Activated CD8-positive, alpha-beta memory T cell treated with anti-CD3 and anti-CD28 coated beads, Interleukin-2, amount 50 U/mL, for 24 hours (primary cell): Measurements from ENCODE around the gene SESN1.

Source experiments
- DNase-seq: peaks from one replicate; pipeline ENCODE4 v3.0.0-alpha.2; 2020; ENCODE audit errors: extremely low read depth

The SESN1 gene

DNA sequence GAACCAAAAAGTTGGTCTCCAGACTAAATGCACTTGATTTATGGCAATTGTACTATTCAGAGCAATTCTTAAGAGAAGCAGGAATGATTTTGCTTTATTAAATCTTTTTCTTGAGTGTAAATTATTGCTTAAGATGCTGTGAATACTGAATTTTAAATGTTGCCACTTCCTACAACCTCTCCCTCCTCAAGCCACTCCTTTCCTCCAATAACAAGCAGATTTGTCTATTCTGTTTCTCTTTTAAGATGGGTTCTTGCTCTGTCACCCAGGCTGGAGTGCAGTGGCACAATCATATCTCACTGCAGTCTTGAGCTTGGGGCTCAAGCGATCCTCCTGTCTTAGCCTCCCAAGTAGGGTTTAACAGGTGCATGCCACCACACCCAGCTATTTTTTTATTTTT lies 65.3 kb downstream of the SESN1 start:
- DNase-seq, result no peak

DNA sequence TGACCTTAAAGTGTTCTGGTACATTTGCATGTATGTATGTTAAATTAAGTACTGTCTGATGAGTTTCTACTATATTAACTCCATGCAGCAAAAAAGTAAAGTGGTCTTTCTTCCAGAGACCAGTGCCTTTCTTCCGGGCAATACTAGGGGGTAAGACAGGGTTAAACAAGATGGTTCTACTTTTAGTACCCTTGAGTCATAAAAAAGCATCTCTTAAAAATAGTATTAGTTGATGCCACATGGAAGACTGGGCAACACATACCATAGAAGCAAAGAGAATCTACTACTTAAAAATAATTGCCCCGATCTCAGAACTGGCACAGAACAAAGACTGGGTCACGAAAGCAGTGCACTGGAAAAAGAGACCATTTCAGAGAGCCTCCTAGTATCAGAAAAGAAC lies 66.2 kb downstream of the SESN1 start:
- no peak for DNase-seq

DNA sequence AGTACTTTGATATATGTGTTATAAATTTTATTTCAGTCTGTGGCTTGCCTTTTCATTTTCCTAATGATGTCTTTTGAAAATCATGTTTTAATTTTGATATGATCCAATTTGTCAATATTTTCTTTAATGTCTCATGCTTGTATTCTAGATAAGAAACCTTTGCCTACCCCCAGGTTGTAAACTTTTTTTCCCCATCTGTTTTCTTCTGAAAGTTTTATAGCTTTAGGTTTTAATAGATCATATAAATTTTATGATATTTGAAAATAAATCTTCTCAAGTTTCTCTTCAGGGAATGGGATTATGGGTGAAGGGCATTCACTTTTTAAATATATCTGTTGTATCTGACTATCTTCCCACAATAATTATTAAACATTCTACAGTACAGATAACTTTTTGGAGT lies 66.7 kb downstream of the SESN1 start:
- no peak for DNase-seq

DNA sequence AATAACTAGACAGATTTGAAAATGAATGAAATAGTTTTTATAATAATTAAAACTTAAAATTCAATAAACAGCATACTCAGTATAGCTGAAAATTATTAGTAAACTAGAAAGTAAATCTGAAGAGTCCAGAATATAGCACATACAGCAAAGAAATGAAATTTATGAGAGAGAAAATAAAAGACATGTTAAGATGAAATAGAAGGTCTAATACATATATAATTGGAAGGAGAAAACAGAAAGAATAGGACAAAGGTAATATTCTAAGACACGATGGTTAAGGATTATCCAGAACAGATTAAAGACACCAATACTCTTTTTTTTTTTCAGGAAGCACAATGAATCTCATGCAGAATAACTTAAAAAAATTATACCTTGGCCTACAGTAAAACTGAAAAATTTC lies 69.0 kb downstream of the SESN1 start:
- DNase-seq, result no peak

DNA sequence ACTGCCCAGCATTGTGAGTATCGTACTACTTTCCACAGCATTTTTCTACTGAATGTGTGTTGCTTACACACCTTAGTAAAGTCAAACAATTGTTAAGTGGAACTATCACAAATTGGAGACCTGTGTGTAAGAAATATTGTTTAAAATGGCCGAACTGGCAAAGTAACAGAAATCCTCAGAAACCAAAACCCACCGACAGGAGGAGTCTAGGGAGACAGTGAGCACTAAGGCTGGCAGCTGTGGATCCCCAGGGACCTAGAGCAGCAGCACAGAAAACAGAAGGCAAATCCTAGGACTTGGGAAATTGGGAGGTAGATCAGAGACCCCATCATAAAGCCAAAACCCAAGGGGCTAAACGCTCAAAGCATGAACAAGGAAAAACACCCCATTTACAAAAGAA lies 69.9 kb downstream of the SESN1 start:
- no peak for DNase-seq

DNA sequence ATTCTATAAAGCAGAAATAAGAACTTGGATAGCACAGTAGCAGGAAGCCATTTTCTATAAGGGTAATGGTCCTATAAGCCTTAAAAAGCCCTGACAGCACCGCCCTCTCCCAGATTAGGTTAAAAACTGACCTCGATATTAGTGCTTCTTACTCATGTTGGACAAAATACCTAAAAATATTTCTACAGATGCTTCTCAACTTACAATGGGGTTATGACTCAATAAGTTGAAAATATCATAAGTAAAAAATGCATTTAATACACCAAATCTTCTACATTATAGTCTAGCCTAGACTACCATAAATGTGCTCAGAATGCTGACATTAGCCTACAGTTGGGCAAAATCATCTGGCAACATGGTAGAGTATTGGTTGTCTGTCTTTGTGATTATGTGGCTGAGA lies 70.3 kb downstream of the SESN1 start:
- DNase-seq, result no peak

DNA sequence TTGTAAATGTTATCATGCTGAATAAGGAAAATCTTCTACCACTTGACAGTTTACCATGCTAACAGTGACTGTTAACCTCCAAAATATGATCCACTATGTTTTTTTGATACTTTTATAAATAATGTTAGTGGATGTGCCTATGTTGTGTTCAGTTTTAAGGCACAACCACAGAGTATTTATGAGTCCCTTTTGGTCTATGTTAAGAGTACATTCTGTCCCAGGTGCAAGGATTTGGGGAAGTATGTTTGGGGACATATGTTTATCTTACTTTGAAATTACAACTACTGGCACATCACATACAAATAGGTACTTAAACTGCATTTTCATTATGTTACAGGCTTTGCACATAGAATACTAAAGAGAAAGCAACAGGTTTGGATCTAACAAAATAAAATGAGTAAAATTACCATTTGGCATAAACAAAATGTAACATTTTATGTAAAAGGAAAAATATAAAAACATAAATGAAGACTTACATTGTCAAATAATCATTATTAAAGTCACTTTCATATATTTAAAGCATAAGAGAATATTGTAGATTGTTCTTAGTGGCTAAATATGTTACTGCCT lies 71.2 kb downstream of the SESN1 start:
- no peak for DNase-seq

DNA sequence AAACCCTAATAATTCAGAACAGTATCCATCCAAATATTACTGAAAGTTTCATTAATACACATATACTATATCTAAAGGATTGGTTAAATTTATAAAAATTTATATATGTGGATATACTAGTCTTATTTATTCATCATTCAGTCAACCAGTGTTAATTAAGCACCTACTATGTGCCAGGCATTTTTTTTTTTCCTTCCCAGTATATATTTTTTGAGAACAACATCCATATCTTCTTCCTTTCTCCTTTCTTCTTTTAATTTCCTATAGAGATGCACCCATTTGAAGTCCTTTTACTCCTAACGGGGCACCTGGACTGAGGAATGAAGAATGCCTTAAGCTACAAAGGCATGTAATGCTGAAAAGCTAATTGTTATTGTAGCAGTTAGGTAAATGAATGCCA lies 72.8 kb downstream of the SESN1 start:
- no peak for DNase-seq

DNA sequence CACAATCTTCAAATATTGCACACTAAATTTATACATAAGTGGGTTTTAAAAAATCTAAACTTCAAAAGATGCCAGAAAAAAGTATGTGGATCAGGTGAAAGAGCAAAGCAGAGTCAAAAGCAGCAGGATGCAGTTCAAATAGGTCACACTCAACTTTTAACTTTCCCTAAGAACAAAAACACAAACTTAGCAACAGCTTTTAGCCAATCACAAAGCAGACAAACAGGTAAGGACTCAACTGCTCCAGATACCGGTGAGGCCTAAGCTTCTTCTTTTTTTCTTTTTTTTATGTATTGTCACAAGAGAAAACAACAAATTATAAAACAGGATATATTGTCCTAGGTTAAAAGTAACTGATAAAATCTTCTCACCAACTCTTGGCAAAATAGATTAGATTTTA lies 74.7 kb downstream of the SESN1 start:
- no peak for DNase-seq

DNA sequence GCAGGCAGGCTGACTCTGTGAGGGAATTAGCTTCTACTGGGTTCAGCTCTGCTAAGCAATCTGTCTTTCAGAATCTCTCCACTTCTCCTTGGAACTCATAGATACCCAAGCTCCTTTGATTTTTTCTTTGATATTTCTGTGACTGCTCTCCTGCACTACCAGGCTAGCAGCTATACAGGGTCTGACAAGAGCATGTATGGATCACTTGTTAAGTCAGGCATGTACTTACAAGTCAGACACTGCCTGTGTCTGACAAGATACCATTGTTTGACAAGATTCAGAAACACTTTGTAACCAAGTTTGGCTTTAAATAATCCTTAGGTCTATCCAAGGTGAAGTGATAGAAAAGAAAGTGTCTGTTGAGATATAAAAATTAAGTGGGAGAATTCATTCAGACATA lies 79.5 kb downstream of the SESN1 start:
- no peak for DNase-seq

DNA sequence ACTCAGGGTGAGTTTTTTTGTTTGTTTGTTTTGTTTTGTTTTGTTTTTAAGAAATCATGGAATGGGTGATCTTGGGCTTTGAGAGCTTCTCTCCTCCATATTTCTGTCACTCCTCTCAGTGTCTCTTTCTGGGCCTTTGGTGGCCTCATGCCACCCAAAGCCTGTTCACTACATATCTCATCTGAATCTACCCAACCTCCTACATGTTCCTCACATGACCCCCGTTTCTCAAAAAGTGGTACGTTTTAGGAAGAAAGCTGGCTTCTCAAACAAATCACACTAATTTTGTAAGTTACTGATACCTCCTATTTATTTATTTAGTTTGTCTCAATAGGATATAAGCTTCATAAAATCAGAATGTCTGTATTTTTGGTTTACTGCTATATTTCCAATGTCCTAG lies 80.0 kb downstream of the SESN1 start:
- DNase-seq, result no peak

DNA sequence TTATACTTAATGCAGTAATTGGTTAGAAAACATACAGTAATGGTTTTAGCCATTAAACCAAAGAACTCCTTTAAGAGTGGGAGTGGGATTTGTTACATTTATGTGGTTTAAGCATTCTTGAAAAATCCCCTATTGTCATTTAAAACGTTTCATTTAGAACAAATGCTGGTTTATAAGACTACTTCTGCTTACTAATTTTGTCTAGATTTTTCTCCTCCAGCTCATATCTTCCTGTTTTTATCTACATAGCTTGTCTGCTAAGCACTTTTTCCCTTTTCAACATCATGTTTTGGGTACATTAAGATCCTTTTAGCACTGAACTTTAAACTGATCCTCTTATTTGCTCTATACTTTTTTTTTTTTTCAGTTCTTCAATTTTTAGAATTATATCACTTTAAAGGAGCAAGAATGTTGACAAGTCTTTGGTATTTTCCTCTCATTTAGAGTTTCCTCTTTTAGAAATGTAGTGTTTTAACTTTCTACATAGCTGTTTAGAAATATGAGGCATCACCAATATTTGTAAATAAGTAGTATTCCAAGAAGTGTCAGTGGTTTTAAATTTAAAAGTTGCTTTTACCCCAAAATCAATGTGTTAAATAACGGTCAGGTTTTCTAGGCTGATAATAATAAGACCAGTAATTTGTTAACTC lies 80.9 kb downstream of the SESN1 start:
- no peak for DNase-seq

DNA sequence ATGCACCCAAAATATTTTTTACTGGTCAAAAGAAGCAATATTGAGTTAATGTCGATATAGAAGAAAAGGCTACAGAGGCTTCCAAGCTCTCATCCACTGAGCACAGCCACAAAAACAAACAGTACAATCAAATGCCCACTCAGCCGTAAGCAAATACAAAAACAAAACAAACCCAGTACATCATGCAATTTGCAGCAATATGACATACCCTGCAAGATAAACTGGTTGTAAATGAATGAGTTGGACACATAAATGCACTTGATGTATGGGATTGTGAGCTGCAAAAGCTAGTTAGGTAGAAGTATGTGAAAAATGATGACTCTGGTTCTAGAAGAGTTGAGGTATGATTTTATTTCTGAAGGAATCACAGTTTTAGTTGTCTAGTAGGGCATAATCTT lies 83.9 kb downstream of the SESN1 start:
- no peak for DNase-seq

DNA sequence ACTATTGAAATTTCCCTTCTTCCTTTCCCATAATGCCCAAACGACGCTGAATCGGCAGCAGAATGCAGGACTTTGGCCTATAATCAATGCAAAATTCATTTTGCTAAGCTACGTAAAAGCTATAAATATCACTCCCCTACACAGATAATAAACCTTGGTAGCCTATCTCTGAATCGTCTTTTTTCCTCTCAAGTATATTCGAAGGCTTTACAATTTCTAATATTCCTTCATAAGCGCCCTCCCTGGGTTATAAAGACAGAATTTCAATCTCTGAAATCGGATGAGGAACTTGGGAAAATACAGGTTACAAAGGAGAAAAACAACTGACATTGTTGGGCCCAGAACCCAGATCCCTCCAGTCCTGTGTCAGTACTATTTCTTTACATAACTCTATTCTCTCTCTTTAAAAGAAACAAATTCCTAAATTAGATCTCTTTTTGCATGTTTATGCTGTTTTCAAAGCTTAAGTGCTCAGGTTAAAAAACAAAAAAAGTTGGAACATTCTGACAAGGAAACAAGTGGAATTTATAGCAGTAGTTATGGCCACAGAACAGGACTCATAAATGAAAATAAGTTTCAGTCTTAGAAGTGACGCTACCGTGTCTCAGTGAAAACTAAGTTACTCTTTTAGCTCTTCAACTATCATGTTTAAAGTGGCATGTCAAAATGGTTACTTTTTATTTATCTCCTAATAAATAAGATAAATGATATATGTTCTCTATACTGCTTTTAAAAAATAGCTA lies 84.5 kb downstream of the SESN1 start:
- DNase-seq, result no peak

DNA sequence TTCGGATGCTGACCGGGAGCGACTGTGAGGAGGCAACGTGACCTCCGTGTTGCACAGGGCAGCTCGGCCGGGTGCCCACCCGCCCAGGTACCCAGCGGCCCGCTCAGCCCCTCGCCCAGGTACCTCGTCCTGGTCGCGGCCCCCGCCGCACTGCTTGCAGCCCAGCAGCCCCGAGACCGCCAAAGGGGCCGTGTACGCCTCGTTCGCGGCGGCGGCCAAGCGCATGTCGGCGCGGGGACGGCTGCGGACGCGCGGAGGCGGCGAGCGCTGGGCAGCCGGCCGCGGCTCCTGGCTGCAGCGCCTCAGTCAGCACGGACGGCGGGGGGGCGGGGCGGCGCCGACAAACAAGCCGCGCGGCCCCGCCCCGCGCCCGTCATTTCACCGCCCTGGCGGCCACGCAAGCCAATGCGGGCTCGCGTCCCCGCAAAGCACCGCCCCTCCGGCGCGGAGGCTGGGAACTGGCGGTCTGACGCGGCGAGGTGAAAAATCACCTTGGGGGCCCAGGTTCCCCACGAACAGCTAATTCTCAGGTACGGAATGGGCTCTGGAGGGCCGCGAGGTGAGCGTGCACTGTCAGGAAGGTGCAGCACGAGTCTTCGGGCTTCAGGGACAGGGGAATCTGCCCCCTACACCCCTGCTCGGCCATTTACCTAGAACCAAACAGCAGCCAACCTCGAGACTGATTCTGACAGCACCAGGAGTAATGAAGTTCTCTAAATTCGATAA lies 85.2 kb downstream of the SESN1 start:
- peak; percentile 61 for DNase-seq

DNA sequence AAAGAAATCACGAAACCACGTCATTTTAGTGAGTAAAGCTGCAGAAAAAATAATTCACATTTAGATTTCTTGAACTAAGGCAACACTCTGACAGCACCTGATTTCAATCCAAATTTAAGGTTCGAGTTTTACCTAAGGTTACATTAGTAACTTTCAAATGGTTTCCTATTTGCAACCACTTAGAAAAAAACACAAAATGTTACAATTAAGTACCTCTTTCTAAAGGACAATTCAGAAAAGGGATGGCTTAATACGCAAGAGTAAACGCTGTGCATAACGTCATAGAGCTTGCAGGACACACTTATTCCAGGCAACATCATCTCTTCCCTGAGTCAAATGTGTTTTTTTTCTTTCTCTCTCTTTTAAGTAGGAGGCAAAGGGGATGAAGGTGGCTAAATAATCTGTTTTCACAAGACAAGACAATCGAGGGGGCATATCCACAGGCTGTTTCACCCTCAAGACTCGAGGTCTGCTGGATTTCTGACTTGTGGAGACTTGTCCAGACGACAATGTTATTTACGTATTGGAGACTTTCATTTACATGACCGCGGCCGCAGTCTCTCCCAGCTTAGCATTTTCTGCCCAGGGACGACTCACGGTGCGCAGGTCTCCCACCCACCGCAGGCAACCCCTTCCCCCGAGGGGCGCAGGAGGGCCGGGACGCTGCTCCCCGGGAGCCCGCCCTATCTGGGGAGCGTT lies 86.0 kb downstream of the SESN1 start:
- no peak for DNase-seq

DNA sequence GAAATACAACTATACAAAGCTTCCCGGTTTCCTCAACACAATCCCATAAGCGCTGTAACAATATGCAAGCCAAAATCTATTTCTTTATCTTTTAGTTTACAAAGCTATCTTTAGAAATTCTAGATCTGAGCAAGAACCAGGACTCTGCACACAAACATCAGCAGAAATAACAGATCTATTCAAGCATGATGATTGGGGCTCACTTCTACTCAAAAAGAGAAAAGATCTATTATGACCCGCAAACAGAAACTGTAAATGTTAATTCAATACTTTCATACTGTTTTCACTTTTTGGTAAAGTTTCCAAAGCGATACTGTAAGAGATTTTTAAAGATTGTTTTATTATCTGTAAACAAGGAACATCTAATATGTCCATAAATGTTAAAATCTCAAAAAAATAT lies 86.6 kb downstream of the SESN1 start:
- no peak for DNase-seq

DNA sequence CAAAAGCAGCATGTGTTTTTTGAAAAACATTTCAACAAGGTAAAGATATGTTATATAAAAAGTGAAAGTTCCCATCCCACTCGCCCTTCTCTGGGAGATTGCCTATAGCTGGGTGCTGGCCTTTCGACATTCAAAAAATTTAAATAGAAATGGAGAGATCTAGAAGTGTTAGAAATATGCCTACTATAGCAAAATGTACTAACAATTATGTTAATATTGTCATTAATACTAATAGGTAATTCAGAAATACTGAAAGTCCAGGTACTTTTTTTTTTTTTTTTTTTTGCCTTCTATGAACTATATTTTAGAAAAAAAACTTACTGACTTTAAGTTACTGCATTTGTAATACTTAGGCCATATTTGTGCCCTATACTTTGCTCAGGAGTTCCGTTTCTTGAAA lies 87.1 kb downstream of the SESN1 start:
- no peak for DNase-seq

DNA sequence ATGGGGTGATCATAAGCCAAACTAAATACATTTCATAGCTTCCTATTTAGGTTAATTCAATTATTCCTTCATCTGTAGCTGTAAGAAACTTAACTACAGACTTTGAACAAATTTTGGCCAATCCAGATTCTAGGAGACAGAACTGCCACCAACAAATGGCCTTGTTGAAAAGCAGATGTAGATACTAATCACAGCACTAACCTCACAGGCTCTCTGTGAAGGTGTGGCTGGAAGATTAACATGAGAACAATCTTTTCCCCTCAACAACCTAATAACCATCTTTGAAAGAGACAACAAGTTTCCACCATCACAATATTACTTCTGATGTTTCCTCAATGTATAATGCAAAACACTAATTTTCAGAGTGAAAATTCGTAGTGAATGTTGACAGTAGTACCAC lies 87.8 kb downstream of the SESN1 start:
- no peak for DNase-seq

DNA sequence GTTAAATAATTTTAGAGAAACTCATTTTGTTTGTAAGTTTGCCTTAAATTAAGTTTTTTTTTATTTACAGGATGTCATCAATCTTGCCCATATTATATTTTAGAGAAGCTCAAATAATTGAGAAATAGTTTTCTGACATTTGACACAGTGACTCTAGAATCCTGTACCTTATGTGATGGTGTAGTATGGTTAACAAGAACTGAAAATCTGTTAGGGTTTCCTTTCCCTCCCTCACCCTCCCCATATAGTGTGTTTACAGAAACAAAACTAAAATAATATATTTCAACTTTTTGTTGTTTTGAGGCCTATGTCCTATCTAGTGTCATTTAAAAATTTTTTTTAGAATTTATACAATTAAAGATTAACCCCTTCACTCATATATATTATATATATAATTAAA lies 91.8 kb downstream of the SESN1 start:
- DNase-seq, result no peak

DNA sequence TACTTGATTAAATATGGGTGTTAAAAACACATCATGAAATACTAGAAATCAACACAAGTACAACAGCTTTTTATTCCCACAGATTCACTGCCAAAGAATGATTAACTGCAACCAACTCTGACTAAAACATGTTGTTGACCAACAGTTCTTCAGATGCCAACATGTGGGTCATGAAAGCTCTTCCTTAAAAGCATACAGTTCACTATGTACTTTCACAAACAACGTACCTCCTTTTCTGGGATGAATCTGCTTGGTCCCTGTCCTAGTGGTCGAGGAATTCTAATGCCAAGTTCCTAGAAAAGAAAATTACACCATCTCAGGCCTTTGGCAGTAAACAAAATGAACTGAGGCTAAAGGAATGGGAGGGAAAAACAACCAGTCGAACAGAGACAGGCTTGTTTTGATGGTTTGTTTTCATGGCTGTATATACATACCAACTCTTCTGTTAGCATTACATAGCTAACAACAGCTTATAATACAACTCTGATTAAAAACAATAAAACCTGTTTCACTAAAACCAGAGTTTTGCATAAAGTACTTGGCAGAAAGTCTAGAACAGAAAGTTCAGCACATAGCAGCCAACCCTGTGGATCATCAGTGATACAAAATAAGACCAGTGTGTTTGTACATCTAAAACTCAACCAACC lies 92.5 kb downstream of the SESN1 start:
- DNase-seq, result no peak
